GM19397 (cell line): ENCODE measurements around the gene MYO1D.

Experiments
- ATAC-seq: cut with Tn5 transposase; IDR thresholded peaks from one replicate; pipeline ENCODE4 v1.9.1; 2021; ENCODE audit warnings: mild to moderate bottlenecking, moderate library complexity; ENCODE audit not compliant: unreplicated experiment

The MYO1D gene

DNA sequence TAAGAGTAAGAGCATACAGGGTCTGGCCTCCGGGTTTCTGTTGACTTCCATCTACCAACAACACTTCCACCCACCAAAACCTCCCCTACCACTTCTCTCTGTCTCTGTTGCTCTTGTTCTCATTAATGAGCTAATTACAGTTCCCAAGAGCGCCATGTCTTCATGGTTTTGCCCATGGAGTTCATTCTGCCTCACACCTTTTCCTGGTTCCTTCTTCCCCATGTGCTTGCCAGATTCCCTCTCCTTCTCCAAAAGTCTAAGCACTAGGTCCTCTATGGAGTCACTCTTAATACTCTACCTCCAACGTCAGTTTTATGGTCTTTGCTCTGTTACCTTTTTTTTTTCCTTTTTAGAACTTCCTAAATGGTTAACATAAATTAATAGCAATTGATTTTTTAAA, 92.8 kb downstream of the MYO1D start:
- no peak for ATAC-seq

DNA sequence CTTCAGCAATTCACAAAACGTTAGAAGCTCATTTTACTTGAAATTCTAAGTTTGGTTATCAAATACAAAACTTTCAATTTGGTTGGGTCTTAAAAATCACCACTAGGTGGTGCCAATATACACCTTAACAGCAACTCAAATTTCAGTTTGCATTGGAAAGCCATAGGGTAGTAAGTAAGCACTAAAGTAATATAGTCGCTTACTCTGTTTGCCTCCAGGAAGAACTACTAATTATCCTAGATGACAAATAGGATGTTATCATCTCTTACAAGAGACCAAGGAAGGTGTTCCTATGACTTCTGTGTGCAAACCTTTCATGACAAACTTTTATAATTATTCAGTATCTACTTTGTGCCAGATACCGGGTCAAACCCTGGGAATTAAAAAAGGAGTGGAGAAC, 93.3 kb downstream of the MYO1D start:
- ATAC-seq: no peak

DNA sequence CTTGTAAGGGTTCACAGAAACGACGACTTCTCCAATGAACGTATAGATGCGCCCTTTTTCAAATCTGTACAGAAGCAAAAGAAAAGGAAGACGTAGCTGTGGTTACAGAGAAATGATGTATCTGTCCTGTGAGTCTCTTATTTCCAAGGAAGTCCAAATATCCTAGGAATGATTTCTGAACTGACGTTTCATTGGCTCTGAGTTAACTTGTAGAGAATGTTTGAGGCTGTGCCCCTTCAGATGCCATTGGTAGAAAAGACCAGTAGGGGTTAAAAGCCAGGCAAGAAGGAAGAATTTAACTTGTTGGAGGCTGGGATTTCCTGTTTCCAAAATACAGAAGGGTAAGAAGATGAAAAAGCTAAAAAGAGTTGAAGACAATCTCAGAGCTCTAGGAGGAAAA, 96.2 kb downstream of the MYO1D start:
- no peak for ATAC-seq

DNA sequence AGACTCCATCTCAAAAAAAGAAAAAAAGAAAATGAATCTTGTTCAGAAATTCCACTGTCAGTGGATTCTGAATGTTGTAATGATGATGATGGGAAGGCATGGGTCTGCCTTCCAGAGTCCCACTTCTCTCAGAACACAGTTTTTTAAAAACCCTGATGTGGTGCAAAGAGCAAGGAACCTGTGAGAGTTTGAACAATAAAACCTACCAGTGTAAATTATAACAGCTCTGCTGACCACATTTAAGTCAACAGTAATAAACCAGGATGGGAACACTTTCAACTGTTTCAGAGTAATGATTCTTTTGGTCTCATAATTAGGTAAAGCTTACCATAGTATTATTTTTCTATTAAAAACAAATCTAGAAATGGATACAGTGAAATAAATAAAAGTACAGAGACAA, 99.0 kb downstream of the MYO1D start:
- ATAC-seq: no peak

DNA sequence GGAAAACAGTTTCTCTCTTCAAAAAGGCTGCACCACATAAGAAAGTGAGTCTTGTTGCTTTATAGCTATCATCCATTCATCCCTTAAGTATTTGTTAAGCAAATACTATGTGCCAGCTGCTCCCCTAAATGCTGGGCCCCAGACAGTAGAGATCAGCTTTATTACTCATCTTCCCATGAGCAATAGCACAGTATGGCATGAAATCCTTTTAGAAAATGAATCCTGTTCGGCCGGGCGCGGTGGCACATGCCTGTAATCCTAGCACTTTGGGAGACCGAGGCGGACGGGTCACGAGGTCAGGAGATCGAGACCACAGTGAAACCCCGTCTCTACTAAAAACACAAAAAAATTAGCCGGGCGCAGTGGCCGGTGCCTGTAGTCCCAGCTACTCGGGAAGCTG, 99.5 kb downstream of the MYO1D start:
- no peak for ATAC-seq

DNA sequence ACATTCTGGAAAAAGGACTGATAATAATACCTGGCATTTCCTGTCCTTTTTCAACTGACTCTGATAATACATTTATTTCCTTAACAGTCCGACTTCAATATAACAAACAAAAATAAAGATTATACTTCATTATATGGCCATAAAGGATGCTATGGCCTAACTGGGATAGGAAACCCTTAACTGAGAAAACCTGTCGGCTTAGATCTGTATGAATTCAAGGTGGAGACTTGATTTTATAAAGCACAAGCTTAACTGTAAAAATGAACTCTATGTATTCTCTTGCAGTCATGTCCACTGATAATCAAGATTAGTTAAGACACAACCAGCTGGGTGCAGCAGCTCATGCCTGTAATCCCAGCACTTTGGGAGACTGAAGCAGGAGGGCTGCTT, 102.2 kb downstream of the MYO1D start:
- no peak for ATAC-seq

DNA sequence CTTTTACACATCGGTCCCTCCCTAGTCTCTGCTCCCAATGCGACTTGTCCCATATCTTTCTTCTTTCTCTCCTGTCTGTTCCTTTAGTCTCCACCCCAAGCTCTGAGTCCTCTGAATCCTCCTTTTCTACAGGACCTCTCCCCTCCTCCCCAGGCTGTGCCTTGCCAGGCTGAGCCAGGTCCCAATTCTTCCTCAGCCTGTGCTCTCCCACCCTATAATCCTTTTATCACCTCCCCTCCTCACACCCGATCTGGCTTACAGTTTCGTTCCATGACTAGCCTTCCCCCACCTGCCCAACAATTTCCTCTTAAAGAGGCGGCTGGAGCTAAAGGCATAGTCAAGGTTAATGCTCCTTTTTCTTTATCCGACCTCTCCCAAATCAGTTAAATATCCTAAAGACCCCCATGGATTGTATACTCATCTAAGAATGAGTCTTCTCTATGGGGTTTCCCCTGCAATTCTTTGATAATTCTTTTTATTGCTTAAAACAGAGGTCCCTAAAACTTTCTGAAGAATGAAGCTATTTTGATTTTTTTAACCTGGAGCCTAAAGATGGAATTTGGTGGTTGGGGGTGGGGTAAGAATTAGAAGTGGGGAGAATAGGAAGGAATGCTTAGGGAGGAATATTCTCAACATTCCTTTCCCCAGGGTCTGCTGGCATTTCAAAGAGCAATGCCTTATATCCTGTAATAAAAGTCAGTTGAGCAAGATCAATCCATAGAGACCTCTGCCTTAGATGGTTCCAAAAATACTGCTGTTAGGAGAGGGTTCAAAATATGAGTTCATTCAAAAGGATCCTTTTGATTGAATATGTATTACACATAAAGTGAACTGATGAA, 102.8 kb downstream of the MYO1D start:
- no peak for ATAC-seq

DNA sequence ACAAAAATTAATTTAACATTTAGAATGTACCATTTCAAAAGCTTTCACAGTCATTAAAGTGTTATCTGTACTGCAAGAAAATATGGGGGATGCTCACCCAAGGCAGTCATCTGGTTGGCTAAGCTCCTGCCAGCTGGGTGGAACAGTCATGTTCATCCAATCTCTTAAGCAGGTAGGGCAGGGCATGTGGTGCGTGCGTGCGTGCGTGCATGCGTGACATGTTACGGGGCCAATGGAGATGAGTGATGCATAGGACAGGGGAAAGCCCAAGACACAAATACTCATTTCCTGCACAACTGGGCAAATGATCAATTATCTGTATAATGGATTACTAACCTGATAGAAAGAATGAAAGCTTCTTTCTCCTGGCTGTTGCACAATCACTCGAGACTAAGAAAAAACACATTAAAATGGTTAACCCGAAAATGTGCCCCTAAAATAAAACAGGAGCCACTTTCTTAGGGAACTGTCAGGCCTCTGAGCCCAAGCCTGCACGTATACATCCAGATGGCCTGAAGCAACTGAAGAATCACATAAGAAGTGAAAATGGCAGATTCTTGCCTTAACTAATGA, 104.4 kb downstream of the MYO1D start:
- ATAC-seq: peak; percentile 81

DNA sequence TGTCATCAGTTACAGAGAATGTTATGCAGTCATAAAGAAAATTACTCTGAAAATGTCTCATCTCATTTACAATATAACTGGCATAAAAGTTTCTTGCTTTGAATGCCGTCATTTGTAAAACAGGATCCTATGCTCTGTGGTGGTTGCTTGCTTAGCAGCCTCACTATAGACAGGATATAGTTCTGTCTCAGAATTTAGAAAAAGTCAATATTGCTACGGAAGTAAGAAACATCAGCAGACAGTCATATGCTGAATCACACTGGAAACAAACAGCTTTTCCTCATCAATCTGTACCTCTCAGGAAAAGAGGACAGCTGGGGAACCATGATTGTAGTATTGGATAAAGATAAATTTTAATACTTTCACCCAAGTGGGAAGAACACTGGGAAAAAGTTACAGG, 105.5 kb downstream of the MYO1D start:
- ATAC-seq: no peak

DNA sequence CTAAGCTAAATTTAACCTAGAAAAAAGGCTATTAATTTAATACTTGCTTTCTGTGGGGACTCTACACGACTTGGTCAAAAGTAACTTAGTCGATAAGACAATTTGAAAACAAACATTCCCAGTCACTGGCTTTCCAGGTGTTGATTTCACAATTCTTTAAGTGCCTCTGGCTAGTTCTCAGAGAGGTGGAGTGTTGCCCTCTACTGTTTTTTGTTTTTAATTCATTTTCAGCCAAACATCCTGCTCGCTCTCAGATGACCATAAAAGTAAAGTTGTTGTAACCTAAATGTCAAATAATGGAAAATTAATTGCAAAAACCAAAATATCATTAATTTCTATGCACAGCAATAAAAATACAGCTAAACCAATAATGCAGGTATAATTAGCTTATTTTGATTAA, 107.1 kb downstream of the MYO1D start:
- no peak for ATAC-seq

DNA sequence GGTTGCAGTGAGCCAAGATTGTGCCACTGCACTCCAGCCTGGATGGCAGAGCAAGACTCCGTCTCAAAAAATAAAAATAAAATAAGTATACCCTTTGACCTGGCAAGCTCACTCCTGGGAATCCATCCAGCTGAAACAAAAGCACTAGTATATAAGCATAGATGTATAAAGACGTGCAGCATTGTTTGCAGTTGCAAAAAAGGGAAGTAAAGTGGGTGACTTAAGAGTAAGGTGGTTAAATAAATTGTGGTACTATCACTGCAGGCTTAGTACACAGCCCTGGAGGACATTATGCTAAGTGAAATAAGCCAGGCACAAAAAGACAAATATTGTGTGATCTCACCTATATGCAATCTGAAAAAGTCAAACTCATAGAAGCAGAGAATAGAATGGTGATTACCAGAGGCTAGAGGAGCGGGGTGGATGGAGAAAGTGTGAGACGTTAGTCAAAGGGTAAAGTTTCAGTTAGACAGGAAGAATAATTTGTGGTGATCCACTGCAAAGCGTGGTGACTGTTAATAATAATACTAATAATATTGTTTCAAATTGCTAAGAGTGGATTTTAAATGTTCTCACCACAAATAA, 113.0 kb downstream of the MYO1D start:
- no peak for ATAC-seq

DNA sequence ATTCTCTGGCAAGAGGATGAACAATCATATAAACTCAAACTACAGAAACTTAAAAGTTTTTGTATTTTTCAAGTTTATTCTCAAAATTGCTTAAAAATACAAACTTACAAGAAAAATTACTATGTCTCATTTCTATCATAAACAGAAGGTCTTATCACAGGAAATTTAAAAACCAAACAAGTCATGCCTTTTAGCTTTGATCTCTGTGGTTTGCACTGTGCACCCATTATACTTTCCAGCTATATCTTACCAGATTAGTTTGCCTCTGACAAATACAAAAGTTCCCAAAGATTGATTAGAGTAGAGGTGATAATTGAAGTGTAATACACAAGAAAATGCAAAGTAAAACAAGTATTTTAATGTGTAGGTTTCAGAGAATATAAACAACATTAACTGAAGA, 117.4 kb downstream of the MYO1D start:
- no peak for ATAC-seq

DNA sequence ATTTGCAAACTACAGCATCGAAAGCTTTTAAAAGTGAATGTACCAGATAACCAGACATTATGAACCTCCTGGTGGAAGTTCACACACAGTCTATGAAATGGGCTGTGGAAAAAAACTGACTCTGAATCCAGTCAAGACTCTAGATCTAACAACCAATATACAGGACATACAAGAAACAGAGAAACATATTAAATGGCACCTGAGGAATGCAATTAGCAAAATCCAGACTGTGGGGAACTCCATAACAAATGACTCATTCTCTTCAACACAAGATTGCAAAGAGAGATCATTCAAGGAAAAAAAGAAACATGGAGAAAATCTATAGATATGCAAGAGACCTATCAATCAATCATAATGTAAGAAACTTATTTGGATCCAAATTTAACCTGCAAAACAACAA, 119.0 kb downstream of the MYO1D start:
- no peak for ATAC-seq

DNA sequence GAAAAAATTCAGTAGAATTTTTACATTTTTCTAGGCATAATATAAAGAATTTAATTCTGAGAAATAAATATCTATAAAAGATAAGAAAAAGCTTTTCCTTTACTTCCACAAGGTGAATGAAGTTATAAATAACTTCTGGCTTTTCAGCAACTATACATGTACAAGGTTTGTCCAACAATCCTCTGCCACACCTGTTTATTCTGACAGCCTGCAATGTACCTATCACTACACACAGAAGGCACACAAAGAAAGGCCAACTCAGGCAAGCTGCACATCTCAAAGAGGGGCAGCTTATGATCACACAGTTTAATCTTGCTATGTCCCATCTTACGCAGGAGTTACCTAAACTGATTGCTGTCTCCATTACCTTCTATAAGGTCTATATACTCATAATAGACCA, 120.2 kb downstream of the MYO1D start:
- no peak for ATAC-seq

DNA sequence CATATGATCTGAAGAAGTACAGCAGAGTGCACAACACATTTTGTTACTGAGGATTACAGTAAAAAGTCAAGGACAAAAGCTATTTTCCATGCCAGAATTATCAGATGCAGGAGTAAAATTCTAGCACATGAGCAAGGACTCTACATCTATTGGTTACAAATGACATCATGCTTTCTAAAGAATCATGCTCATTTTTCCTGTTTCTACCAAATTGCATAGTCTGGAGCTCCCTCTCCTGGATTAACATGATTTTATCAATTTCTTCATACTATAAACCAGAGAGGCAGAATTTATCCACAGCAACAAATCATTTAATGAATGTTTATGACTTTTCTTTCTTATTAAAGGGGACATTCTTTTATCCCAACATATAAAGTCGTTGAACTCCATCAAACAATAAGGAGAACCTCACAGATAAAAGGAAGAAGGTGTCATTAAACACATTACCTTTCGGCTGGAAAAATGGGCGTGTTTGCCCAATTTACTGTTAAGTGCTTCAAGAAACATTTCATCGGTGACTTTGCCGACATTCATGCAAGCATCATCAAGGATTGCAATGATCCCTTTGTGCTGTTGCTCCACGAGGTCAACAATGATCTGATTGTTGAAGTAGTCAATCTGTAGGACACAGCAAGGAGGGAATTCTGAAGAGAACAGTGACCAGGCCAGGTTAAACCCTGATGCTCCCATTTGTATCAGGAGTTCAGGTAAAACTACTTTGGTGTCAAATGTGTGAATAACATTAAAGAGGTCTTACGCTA, 121.7 kb downstream of the MYO1D start:
- no peak for ATAC-seq

DNA sequence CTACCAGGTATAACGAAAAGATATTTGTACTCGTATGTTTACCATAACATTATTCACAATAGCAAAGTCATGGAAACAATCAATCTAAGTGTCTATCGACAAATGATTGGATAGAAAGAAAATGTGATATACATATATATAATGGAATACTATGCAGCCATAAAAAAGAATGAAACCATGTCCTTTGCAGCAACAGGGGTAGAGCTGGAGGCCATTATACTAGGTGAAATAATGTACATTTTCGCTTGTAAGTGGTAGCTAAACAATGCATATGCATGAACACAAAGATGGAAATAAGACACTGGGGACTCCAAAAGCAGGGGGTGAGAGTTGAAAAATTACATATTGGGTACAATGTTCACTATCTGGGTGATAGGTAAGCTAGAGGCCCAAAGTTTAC, 124.0 kb downstream of the MYO1D start:
- ATAC-seq: no peak

DNA sequence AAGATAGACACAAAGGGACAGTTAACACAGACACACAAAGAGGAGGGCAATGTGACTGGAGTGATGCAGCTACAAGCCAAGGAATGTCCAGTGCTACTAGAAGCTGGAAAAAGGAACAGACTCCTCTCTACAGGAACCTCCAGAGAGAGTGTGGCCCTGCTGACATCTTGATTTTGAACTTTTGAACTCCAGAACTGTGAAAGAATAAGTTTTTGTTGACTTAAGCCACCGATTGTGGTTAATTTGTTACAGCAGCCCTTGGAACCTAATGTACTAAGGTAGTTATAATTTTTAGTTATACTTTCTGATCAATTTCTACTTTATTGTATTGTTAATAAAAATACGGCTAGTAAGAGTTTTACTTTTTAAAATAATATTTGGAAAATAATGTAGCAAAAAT, 129.1 kb downstream of the MYO1D start:
- ATAC-seq: no peak

DNA sequence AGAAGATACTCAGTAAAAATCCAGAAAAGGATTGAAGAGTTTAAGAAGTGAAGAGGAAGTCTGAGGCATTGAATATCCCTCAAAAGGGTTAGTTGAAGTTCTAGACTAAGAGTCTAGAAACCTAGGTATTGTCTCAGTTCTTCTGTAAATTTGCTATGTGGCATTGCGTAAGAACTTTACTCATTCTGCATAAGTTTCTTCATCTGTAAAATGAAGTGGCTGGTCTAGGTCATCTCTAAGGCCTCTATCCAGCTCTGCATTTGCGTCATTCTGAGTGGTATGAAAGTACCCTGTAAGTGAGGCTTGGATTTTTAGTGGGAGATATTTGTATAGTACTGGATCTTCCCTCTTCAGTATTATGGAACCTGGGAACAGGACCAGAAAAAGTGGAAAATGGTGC, 130.2 kb downstream of the MYO1D start:
- ATAC-seq: no peak

DNA sequence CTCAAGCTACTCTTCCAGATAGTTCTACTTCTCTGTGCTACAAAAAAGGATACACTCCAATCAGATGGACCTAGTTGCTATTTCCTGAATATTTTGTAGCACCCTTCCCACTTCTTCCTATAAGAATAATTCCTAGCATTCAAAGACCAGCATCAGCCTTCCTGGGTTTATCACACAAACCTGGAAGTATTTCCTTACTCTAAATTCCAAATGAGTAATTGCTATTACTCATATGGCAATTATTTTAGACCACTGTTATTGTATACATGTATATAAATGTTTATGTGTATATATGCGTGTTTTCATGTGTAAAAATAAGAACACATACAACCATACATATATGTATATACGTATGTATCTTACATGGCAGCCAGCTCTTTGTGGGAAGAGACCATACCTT, 130.6 kb downstream of the MYO1D start:
- ATAC-seq: no peak

DNA sequence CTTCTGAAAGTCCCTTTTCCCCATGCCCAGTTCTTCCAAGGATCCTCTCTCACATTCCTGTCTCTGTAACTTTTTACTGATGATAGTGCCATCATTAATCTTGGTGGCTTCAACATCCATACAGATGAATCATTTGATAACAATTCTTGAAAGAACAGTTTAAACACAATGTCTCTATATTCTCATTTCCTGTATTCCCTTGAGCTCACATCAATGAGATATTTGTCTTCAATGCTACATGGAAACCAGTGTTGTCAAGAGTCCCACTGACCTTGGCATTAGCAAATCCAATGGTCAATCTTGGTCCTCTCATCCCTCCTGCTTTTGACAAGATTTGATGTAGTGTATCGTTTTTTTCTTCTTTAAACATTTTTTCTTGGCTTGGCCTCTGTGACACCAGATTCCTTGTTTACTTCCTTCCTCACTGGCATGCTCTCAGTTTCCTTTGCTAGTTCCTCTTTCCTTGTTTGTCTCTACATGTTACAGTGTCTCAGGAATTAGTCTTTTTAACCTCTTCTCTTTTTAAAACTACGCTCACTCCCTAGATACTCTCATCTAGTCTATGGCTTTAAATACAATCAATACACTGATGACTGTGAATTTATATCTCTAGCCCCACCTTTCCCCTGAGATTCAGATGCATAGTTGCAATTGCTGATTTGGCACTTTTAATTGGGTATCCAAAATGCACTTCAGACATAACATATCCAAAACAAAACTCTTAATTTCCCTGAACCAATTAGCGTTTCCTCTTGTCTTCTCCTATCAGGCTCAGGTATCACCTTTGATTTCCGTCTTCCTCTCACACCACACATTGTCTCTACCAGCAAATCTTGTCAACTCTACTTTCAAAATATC, 134.0 kb downstream of the MYO1D start:
- no peak for ATAC-seq

DNA sequence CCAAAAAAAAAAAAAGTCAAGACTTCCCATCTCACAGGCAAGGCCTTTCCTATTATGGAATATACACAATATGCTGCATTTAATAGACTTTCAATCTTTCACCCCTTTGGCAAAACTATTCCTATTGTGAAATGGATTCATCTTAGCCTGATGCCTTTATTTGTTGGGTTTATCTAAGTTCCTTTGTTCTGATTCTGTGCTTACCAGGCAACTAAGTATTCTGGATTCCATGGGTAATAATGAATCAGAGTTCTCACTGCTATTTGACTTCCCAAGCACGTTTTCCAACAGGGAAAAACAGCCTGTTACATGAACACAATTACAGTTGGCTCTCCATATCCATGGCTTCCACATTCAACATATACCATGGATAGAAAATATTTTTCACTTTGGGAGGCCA, 135.5 kb downstream of the MYO1D start:
- ATAC-seq: no peak
